Fibroblast of skin of right quadriceps (primary cell): ENCODE results near the gene BMERB1.
"Not testable (repeated sequence)": the region's sequence is repeated elsewhere in the genome, so short reads cannot be mapped to it uniquely, and the experiment has no call there.

Source experiments
- DNase-seq: peaks from one replicate; pipeline ENCODE4 v3.0.0-alpha.2; 2013

BMERB1 gene

DNA sequence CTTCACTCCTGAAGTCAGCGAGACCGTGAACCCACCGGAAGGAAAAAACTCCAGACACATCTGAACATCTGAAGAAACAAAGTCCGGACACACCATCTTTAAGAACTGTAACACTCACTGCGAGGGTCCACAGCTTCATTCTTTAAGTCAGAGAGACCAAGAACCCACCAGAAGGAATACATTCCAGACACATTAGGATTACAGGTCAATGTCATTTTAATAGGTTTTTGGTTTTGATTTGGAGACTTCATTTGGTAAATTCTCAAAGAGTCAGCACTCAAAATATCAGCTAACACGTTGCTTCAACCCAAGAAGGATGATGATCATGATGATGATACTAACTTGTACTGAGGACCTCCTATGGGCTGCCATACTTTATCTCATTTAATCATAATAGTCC is 7.6 kb upstream of the BMERB1 start:
- DNase-seq = no peak

DNA sequence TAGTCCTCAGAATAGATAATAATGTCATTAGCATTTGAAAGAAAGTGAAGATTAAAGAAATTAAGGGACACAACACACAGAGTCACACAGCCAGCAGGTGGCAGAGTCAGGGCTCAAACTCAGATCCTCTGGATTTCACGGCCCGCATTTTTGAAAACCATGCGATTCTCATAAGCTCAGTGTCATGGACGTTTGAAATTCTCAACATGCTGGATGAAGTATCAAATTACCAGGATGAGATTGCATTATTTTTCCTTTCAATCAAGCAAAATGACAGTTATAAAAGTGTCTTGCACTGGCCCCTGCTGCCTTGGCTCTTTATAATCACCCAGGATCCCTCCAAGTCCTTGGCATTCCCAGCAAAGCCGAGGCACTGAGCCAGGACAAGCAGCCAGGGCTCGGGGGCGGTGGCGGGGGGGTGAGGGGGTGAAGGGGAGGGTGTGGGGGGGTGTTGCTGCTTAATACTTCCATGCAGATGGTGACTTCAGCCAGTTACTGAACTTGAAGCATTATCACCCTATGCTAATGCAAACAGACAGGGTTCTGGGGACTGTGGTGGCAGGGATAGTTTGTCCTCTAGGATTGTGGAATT is 6.6 kb upstream of the BMERB1 start:
- peak; percentile 90 for DNase-seq

DNA sequence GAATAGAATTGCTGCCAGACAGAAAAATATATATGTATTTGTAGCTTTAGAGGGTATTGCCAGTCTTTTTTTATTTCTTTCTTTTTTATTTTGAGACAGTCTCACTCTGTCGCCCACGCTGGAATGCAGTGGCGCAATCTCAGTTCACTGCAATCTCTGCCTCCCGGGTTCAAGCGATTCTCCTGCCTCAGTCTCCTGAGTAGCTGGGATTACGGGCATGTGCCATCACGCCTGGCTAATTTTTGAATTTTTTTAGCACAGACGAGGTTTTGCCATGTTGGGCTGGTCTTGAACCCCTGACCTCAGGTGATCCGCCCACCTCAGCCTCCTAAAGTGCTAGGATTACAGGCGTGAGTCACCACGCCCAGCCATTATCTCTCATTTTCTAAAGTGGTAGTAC is 3.5 kb upstream of the BMERB1 start:
- not testable (repeated sequence) for DNase-seq

DNA sequence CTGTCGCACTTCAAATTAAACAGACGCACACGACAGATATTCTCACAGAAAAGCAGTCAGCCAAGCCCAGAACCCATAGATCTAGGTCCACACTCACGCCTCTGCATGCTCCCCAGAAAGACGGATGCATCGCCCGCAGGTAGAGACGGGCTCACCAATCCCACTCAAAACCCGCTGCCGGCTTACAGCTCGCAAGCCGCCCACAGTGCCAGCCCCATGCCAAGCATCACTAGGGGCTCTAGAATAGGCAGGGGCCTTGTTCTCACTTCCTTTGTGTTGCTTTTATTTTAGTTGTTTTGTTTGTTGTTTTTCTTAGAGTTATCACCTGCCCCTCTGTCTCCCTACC is 336 bp upstream of the BMERB1 start:
- DNase-seq = no peak

DNA sequence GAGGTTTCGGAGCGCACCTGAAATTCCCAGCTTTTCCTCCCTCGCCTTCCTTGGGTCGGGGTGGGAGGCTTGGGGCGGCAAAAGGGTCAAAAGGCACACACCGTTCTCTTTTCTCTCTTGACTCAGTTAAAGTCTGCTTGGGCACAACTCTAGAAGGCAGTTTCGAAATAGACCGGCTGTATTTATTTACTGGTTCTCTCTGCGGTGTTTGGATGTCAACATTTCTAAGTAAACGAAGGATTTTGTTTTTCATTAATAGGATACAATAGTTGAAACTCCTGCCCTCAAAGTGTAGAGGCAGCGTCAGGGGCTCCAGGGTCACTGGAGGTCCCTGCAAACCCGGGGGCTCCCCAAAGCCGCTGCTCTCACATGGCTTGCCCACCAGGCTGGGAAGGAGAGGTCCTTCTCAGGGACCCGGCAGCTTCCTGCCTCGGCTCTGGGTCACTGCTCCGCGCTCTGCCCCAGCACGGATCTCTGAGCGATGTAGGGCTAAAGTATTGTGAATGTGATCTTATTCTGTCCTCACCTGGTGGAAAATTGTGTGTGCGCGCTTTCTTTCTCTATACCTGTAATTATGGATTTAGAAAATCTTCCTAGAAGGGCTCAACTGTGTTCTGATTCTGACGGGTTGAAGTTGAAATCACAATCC is 952 bp downstream of the BMERB1 start:
- no peak for DNase-seq

DNA sequence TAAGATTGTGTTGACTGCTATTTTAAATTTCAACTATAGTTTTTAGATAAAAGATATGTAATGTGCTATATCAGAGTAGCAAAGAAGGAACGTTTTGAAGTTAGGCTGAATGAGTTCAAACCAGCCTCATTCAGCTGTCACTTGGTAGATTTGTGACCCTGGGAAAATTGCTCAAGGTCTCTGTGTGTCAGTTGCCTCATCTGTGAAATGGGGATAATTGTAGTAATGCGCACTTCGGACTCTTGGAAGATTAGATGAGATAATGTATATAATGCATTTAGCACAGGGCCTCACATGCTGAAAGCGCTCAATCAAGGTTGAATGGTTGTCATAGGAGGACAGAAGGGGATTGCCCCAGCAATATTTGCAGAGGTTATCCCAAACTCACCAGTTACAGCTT is 4.7 kb downstream of the BMERB1 start:
- no peak for DNase-seq

DNA sequence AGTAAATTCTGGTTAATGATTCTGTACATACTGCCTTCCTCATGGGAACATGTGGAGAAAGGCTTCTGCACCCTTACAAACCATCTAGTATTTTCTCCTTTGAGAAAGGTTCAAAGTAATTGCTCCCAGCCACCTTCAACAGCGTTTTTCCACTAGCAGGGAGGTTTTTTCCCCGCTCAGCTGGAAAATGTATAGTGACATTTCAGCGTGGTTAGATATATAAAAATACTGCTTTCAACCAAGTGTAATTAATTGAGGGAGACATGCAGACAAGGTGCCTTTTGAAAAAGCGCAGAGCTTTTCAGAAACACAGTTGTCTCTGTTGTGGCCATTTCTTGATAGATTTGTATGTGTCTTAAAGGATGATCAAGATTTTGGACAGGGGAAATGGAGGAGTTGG is 5.1 kb downstream of the BMERB1 start:
- no peak for DNase-seq

DNA sequence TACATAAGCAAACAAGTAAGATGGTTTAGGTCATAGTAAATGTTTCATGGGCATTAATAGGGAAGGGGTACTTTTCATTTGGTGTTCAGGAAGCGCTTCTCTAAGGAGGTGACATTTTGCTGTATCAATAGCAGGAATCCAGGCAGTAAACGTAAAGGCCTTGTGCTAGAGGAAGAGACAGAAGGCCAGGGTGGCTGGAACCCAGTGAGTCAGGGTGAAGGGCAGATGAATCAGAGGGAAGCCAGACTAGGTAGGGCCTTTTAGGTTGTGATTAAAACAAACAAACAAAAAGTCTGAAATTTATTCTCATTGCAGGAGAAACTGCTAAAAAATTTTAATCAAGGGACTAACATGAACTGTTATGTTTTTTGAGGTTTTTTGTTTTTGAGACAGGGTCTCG is 6.5 kb downstream of the BMERB1 start:
- peak; percentile 67 for DNase-seq

DNA sequence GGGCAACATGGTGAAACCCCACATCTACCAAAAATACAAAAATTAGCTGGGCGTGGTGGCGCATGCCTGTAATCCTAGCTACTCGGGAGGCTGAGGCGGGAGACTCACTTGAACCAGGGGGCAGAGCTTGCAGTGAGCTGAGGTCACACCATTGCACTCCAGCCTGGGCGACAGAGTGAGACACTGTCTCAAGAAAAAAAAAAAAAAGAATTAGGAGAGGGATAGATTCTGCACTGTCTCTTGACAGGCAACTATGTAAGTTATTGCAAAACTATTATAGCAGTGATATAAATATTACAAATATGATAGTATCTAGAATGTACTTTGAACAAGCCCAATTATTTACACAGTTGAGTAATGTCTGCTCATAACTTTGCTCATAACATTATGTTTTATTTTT is 7.8 kb downstream of the BMERB1 start:
- not testable (repeated sequence) for DNase-seq

DNA sequence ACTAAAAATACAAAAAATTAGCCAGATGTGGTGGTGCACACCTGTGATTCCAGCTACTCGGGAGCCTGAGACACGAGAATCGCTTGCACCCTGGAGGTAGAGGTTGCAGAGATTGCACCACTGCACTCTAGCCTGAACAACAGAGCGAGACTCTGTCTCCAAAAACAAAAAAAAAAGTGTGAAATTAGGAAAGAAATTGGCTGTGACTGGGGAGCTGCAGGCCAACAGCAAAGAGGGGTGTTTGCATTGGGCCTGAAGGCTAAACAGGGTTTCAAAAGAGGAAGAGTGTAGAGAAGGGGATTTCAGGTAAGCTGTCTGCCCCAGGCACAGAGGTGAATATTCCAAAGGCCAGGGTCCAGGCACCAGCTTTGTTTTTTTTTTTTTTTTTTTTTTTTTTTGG is 9.4 kb downstream of the BMERB1 start:
- no peak for DNase-seq

DNA sequence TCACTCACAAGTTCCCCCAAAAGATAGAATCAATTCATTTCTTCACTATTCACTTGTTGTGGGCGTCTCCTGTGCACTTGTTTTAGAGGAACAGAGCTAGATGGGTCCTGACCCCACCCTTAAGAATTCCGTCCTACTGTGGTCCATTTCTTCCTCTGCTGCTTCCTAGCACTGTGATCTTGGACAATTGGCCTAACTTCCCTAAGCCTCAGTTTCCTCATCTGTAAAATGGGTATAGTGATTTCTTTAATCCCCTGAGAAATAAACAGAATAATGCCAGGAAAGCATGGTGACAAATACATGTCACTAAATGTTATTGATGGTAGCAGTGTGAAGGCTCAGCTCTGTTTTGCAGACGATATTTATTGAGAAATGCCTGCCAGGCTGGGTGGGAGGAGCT is 9.9 kb downstream of the BMERB1 start:
- no peak for DNase-seq

DNA sequence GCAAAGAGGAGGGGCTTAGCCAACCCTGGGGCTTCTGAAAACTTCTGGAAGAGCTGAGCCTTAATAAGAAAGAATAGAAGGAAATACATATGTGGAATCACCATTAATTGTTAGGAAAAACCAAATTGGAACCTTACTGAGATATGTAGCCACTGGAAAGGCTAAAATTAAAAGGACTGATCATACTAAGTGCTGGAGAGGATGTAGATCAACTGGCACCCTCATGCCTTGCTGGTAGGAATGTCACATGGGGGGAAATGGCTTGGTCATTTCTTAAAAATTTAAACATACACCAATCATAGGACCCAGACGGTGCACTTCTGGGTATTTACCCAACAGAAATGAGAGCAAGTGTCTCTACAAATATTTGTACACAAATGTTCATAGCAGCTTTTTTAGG is 11.1 kb downstream of the BMERB1 start:
- no peak for DNase-seq

DNA sequence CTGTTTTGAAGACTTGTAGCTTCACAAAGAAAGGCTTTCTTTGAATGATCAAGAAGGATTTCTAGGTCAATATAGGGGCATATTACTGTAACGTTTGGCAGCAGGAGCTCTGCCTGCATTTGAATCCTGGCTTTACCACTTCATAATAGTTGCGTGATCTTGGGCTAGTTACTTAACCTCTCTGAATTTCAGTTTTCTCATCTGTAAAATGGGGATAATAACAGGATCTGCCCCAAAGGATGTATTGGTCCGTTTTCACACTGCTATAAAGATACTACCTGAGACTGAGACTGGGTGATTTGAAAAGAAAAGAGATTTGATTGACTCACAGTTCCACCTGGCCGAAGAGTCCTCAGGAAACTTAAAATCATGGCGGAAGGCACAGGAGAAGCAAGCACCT is 12.5 kb downstream of the BMERB1 start:
- DNase-seq = no peak

DNA sequence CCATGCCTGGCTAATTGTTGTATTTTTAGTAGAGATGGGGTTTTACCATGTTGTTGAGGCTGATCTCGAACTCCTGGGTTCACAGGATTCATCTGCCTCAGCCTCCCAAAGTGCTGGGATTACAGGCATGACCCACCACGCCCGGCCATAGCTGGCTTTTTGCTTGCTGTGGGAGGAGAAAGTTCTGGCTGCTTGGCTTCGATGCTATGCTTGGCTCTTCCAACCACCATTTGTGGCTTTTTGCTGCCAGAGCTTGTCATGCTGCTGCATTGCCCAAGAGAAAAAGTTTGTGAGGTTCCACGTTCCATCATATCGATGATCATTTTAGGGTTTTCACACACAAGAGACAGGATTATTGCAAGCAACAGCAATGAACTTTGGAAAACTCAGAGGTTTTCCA is 16.2 kb downstream of the BMERB1 start:
- DNase-seq = no peak

DNA sequence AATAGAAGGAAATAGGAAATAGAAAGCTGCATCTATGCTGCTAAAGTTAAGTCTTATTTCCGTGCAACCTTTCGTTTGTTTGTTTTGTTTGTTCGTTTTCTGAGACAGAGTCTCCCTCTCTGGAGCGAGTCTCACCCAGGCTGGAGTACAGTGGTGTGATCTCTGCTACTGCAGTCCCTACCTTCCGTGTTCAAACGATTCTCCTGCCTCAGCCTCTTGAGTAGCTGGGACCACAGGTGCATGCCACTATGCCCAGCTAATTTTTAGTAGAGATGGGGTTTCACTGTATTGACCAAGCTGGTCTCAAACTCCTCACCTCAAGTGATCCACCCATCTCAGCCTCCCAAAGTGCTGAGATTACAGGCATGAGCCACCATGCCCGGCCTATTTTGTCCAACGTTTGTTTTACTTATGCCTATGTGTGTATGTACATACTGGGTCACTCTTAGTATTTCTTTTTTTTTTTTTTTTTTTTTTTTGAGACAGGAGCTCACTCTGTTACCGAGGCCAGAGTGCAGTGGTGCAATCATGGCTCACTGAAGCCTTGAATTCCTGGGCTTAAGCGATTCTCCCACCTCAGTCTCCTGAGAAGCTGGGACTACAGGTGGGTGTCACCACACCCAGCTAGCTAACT is 16.8 kb downstream of the BMERB1 start:
- no peak for DNase-seq

DNA sequence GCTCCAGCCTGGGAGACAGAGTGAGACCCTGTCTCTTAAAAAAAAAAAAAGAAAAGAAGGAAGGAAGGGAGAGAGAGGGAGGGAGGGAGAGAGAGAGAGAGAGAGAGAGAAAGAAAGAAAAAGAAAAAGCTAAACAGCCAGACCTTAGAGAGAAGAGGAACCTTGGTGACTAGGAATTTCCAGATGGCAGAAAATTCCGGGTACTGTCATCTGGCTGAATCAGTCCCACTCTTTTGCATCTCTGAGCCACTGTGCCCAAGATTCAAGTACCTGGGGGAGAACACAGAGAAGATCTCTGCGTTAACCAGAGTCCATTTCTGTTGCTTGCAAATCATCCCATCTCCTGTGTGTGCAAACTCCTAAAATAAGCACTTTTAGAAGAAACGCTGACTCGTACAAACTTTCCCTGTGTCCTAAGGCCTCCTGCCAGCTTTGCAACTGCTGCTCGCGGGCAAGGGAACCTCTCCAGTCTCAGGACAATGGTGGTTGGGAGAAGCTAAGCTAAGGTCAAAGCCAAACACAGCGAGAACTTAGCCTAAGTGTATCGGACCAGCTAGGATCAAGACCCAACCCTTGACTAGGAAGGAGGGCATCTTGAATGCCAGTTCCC is 18.0 kb downstream of the BMERB1 start:
- no peak for DNase-seq

DNA sequence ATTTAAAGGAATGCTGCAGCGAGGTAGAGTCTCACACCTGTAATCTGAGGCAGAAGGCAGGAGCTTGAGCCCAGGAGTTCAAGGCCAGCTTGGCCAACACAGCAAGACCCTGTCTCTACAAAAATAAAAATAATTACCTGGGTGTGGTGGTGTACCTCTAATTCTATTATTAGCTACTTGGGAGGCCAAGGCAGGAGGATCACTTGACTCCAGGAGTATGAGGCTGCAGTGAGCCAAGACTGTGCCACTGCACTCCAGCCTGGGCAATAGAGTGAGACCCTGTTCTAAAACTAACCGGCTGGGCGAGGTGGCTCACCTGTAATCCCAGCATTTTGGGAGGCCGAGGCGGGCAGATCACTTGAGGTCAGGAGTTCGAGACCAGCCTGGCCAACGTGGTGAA is 18.9 kb downstream of the BMERB1 start:
- DNase-seq = not testable (repeated sequence)

DNA sequence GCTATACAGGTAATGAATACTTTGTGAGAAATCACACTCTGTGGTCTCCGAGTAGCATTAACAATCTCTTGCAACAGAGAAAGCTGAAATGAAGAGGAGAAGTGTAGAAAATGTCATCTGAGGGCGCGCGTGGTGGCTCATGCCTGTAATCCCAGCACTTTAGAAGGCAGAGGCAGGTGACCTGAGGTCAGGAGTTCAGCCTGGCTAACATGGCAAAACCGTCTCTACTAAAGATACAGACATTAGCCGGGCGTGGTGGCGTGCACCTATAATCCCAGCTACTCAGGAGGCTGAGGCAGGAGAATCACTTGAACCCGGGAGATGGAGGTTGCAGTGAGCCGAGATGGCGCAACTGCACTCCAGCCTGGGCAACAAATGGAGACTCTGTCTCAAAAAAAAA is 20.5 kb downstream of the BMERB1 start:
- not testable (repeated sequence) for DNase-seq

DNA sequence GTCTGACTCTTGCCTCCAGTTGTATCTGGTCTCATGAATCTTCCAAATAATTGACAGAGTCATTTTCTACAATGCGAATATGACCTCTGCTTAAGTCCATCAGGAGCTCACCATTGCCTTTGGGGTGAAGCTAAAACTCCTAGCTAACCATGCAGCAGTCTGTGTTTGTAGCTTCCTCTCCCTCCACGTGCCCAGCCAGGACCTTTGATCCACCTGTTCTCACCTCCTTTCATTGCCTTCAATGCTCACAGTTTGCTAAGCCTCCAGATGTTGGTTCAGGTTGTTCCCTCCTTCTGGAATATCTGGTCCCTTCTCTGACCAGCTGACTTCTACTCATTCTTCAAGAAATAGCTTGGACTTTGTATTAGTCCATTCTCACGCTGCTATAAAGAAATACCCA is 23.0 kb downstream of the BMERB1 start:
- no peak for DNase-seq

DNA sequence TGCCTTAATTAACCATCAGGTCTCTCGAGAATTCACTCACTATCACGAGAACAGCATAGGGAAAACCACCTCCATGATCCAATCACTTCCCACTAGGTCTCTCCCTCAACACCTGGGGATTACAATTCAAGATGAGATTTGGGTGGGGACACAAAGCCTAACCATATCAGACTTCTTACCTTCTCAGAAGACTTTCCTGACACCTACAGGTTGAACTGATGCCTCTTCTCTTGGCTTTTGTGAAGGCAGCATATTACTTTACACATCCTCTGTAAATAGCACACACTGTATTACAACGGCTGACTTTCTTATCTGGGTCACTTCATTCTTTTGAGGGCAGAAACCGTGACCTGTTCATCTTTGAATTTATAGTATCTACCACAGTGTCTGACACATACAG is 23.6 kb downstream of the BMERB1 start:
- no peak for DNase-seq

DNA sequence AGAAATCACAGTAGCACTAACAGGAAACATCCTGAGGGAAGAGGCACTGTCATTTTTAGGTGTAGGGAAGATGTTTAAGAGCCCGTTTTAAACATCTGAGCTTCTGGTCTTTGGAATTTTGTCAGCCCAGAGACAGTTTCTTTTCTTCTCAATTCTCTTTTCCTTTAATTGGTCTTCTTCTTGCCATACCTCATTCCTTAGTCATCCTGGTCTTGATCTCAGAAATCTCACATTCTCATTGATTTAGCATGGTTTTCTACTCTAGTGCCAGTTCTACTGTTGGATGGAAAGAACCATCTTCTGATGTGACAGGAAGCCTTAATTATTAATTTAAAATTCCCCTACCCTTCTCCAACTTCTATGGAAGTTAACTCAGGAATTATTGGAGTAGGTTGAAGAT is 25.4 kb downstream of the BMERB1 start:
- peak; percentile 34 for DNase-seq

DNA sequence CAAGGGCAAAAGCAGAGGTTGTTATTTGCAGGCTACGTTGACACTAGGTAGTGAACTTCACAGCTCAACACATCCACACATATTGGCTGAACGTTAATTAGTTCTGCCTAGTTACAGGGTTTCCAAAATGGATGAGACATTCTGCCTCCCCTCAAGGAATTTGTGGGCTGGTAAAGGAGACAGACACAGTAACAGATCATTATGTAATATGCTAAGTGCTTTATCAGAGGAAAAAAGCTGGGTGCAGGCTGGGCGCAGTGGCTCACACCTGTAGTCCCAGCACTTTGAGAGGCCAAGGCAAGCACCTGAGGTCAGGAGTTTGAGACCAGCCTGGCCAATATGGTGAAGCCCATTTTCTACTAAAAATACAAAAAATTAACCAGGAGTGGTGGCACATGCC is 26.2 kb downstream of the BMERB1 start:
- DNase-seq = no peak

DNA sequence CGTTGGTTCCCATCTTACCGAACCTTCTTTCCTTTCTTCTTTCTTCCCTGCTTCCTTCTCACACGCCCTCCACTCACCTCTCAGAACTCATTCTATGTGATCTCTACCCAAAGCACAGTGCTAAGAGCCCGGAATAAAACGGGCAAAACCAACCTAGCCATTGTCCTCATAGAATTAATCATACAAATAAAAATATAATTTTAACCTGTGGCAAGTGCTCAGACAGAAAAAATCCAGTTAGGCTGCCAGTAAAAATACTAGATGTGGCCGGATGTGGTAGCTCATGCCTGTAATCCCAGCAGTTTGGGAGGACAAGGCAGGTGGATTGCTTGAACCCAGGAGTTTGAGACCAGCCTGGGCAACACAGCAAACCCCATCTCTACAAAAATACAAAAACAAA is 27.0 kb downstream of the BMERB1 start:
- no peak for DNase-seq

DNA sequence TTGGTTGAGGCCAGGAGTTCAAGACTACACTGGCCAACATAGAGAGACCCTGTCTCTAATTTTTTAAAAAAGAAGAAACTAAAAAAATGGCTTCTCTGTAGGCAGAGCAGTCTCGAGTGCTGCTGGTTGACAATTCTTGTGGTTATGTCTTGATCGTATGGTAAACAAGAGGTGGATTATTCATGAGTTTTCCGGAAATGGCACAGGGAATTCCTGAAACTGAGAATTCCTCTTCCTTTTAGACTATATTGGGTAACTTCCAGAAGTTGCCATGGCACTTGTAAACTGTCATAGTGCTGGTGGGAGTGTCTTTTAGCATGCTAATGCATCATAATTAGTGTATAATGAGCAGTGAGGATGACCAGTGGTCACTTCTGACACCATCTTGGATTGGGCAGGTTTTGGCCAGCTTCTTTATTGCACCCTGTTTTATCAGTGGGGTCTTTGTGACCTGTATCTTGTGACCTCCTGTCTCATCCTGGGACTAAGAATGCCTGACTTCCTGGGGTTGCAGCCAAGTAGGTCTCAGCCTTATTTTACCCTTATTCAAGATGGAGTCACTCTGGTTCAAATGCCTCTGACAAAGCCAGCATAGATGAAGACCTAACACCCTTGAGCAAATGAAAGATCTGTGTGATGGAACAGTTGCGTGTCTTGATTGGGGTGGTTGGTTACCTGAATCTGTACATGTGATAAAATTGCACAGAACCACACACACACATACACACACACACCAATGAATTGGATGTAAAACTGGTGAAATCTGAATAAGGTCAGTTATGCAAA is 30.2 kb downstream of the BMERB1 start:
- DNase-seq = no peak
